GM13976 (cell line): ENCODE data around the gene CES5A.
"Not testable (repeated sequence)": the region's sequence is repeated elsewhere in the genome, so short reads cannot be mapped to it uniquely, and the experiment has no call there.

Experiments
- DNase-seq: peaks from one replicate; pipeline ENCODE4 v3.0.0; 2012; ENCODE audit warnings: low spot score
- CTCF ChIP-seq: IDR thresholded peaks from 2 replicates; pipeline ENCODE4 v1.5.1; 2012; ENCODE audit warnings: borderline replicate concordance, mild to moderate bottlenecking; ENCODE audit not compliant: insufficient read depth; ENCODE audit errors: extremely low read depth, missing control alignments, control extremely low read depth
- in situ Hi-C: fragments of 300-500 bp; cut with MboI; formaldehyde crosslinking; loops from one replicate; pipeline ENCODE4 v1.12.0; 2022; ENCODE audit warnings: low sequenced_read_pairs, mixed read lengths, inconsistent platforms; ENCODE audit not compliant: unreplicated experiment

Gene CES5A

GRCh38 chr16:55824473-55825000 is 50.6 kb downstream of the CES5A start:
- no peak for DNase-seq
- in situ Hi-C loops = loop anchor here (10.0 kb wide), 1 partner anchor 60 kb away; no protein-coding TSS in a partner anchor
- no peak for TF ChIP-seq CTCF

- TF ChIP-seq CTCF = no peak
- no peak for DNase-seq
- in situ Hi-C loops = loop anchor here (10.0 kb wide), 1 partner anchor 58 kb away; no protein-coding TSS in a partner anchor
These were observed 52.8 kb downstream of the CES5A start for GRCh38 chr16:55822280-55822810.

GRCh38 chr16:55821210-55821609 is 54.0 kb downstream of the CES5A start:
- no peak for TF ChIP-seq CTCF
- DNase-seq = no peak
- in situ Hi-C loops = loop anchor here (10.0 kb wide), 1 partner anchor 56 kb away; no protein-coding TSS in a partner anchor

GRCh38 chr16:55820615-55821014 is 54.6 kb downstream of the CES5A start:
- no peak for TF ChIP-seq CTCF
- in situ Hi-C loops = loop anchor here (10.0 kb wide), 1 partner anchor 56 kb away; no protein-coding TSS in a partner anchor
- DNase-seq = no peak

GRCh38 chr16:55817236-55817912 is 57.8 kb downstream of the CES5A start:
- no peak for TF ChIP-seq CTCF
- DNase-seq = no peak
- in situ Hi-C loops = no loop called here

GRCh38 chr16:55816222-55816621 is 59.0 kb downstream of the CES5A start:
- in situ Hi-C loops, DNase-seq: not testable (repeated sequence)

GRCh38 chr16:55815320-55815719 is 59.9 kb downstream of the CES5A start:
- TF ChIP-seq CTCF = no peak
- in situ Hi-C loops = no loop called here
- no peak for DNase-seq

- DNase-seq, in situ Hi-C loops: not testable (repeated sequence)
These were observed 61.0 kb downstream of the CES5A start for GRCh38 chr16:55814174-55814573.

- in situ Hi-C loops = not testable (repeated sequence)
These were observed 61.4 kb downstream of the CES5A start for GRCh38 chr16:55813730-55814129.

More at GRCh38 chr16:55813730-55814129, 61.4 kb downstream of the CES5A start:
- DNase-seq = not testable (repeated sequence)
